Naive B cell (primary cell): ENCODE data around the gene PRKCB. TPM values are rescaled to one million over a fixed set of nuclear protein-coding genes. Genes with fewer than 3 reads are reported as not detected.
"Not testable (repeated sequence)": the region's sequence is repeated elsewhere in the genome, so short reads cannot be mapped to it uniquely, and the experiment has no call there.

Experiments used
- ATAC-seq, 2 donors: fragments of 150-1000 bp; cut with Tn5 transposase; 2 replicates each; pipeline ENCODE4 v1.10.0; 2021; ENCODE audit warnings: low read depth in 2 of 2, mild to moderate bottlenecking in 2 of 2, moderate library complexity in 2 of 2
- DNase-seq: peaks from one replicate; pipeline ENCODE4 v3.0.0; 2022
- H3K27ac Mint-ChIP-seq, 6 donors: one replicate each; pipeline ENCODE4 v1.8.0; 2020 to 2022; ENCODE audit warnings: mild to moderate bottlenecking in 6 of 6, mixed read lengths in 6 of 6, moderate library complexity in 5 of 6, inconsistent platforms in 2 of 6
- H3K27me3 Mint-ChIP-seq, 3 donors: one replicate each; pipeline ENCODE4 v1.8.0; 2021 to 2022; ENCODE audit warnings: mixed read lengths in 3 of 3, mild to moderate bottlenecking in 1 of 3
- H3K36me3 Mint-ChIP-seq, 2 donors: one replicate each; pipeline ENCODE4 v1.8.0; 2020 to 2022; ENCODE audit warnings: mixed read lengths in 2 of 2, inconsistent platforms in 1 of 2, mild to moderate bottlenecking in 1 of 2
- H3K4me1 Mint-ChIP-seq, 3 donors: one replicate each; pipeline ENCODE4 v1.8.0; 2020 to 2022; ENCODE audit warnings: mixed read lengths in 3 of 3, inconsistent platforms in 1 of 3, mild to moderate bottlenecking in 1 of 3, moderate library complexity in 1 of 3
- H3K4me3 Mint-ChIP-seq, 8 donors: one replicate each; pipeline ENCODE4 v1.8.0; 2020 to 2022; ENCODE audit warnings: mild to moderate bottlenecking in 8 of 8, mixed read lengths in 8 of 8, moderate library complexity in 8 of 8, inconsistent platforms in 2 of 8
- H3K9me3 Mint-ChIP-seq, 7 donors: one replicate each; pipeline ENCODE4 v1.8.0; 2020 to 2022; ENCODE audit warnings: mixed read lengths in 7 of 7, mild to moderate bottlenecking in 5 of 7, inconsistent platforms in 2 of 7, moderate library complexity in 1 of 7
- polyA plus RNA-seq, 6 donors: library from polyadenylated mRNA; unstranded; fragments of 300-500 nt; fragmentation: Illumina TruSeq; gene quantifications; one replicate each; pipeline ENCODE4 v1.2.3, GENCODE V29; 2021; ENCODE audit warnings: low read depth in 6 of 6

The PRKCB gene
- polyA plus RNA-seq, 6 donors from 2014 or later = 213 to 344 (median 285) TPM

DNA sequence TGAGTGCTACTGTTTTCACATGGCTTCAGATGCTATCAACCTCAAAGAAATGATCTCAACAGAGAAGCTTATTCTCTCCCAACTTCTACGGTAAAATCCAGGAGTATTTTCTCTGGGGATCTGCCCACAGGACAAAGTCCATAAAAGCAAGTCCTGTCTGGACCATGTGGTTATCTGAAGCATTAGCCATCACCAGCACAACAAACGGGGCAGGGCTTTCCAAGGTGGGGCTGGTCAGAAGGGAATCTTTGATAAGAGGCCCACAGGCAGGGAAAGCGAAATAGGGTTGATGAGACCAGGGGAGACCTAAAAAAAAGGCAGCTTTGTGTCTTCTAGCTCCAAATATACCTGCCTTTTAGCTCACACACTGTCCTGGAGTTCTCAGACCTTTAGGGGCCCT, 381.7 kb downstream of the PRKCB start:
- Mint-ChIP-seq H3K9me3 (peaks cover 0 to 7% (median 2%) of the 10 kb centered on the region in 7 donors), H3K4me3 (no peak overlapping the region), H3K27ac (peak overlapping the region in 1 of 6 donors; percentile 48), H3K36me3 (peaks cover 29 to 34% of the 10 kb centered on the region in 2 donors), H3K4me1 (peaks cover 0 to 2% (median 0%) of the 10 kb centered on the region in 3 donors), H3K27me3 (no peaks in the 10 kb centered on the region)
- ATAC-seq (no peak), DNase-seq (no peak)

DNA sequence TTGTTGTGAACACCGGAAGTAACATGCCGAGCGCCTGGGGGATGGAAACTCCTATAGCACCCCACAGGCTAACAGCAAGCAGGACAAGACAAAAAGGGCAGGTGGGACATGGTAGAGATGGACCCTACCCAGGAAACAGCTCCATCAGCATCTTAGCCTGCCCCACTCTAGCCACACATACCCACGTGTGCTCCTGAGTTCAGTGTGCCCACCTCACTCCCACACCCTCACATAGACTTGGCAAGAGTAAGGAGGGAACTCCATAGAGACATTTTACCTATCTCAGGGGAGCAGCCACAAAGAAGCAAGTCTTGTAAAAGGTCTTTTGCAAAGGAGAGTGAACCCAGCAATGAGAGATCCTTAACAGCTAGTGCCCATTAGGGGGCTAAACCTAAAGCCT, 382.5 kb downstream of the PRKCB start:
- no peaks in the 10 kb centered on the region for H3K27me3 Mint-ChIP-seq
- peaks cover 0 to 7% (median 2%) of the 10 kb centered on the region in 7 donors for H3K9me3 Mint-ChIP-seq
- H3K36me3 Mint-ChIP-seq = peaks cover 29 to 34% of the 10 kb centered on the region in 2 donors
- no peak for DNase-seq
- H3K4me3 Mint-ChIP-seq = no peak overlapping the region
- H3K4me1 Mint-ChIP-seq = peaks cover 0 to 2% (median 0%) of the 10 kb centered on the region in 3 donors
- peak overlapping the region in 3 of 6 donors; percentile 6 to 76 (median 15) for H3K27ac Mint-ChIP-seq
- no peak for ATAC-seq

DNA sequence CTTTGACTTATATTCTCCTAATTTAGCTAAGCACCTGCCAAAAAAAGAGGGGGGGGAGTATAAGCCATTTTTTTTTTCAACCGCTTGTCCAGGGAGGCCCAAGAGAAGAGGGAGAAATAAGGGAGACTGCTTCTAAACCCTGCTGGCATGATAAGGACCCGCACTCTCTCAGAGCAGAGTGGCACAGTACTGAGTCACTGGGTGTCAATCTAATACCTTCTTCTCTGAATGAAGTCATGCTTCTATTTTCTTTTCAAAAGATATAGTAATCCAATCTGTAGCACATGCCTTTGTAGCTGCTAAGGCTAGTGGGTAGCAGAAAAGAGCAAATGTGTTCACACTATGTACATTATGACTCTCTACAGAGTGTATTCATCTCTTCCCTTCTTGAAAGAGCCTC, 385.4 kb downstream of the PRKCB start:
- no peak overlapping the region for H3K4me3 Mint-ChIP-seq
- ATAC-seq (no peak), DNase-seq (no peak)
- H3K9me3 Mint-ChIP-seq = peaks cover 0 to 7% (median 5%) of the 10 kb centered on the region in 7 donors
- no peaks in the 10 kb centered on the region for H3K4me1 Mint-ChIP-seq
- peaks cover 17 to 20% of the 10 kb centered on the region in 2 donors for H3K36me3 Mint-ChIP-seq
- peak overlapping the region in 2 of 6 donors; percentile 68 to 76 for H3K27ac Mint-ChIP-seq
- no peaks in the 10 kb centered on the region for H3K27me3 Mint-ChIP-seq

GRCh38 chr16:24228514-24228913, 392.7 kb downstream of the PRKCB start:
- Mint-ChIP-seq H3K36me3 (no peaks in the 10 kb centered on the region), H3K27ac (peak overlapping the region in 1 of 6 donors; percentile 20), H3K27me3 (peaks cover 0 to 11% (median 8%) of the 10 kb centered on the region in 3 donors), H3K4me3 (no peak overlapping the region), H3K9me3 (peaks cover 0 to 5% (median 0%) of the 10 kb centered on the region in 7 donors), H3K4me1 (no peaks in the 10 kb centered on the region)
- ATAC-seq (no peak), DNase-seq (no peak)

DNA sequence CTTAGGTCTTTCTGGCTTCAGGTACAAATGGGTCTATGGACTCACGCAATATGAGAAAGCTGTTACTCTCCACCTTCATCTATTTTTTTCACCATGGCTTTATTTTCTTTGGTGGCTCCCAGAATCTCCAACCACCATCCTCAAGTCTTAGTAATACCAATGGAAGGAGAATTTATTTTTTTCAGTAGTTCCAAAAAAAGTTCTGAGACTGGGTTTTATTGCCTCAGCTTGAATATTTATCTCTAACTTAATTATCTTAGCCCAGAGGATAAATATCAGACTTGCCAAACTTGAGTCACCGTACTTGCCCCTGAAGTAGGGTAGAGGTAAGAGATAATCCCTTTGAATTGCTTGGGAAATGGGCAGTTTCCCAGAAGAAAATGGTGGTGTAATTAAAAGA, 397.2 kb downstream of the PRKCB start:
- peaks cover 0 to 9% (median 7%) of the 10 kb centered on the region in 7 donors for H3K9me3 Mint-ChIP-seq
- H3K36me3 Mint-ChIP-seq = peaks cover 0 to 8% of the 10 kb centered on the region in 2 donors
- H3K27ac Mint-ChIP-seq = no peak overlapping the region
- no peaks in the 10 kb centered on the region for H3K4me1 Mint-ChIP-seq
- H3K4me3 Mint-ChIP-seq = no peak overlapping the region
- no peak for DNase-seq
- peaks cover 13 to 26% (median 21%) of the 10 kb centered on the region in 3 donors for H3K27me3 Mint-ChIP-seq
- no peak for ATAC-seq

- H3K27ac Mint-ChIP-seq = no peak overlapping the region
- H3K4me3 Mint-ChIP-seq = no peak overlapping the region
- ATAC-seq (no peak), DNase-seq (no peak)
- H3K9me3 Mint-ChIP-seq = peaks cover 12 to 26% (median 22%) of the 10 kb centered on the region in 7 donors
- peaks cover 13 to 26% (median 21%) of the 10 kb centered on the region in 3 donors for H3K27me3 Mint-ChIP-seq
- peaks cover 8 to 17% of the 10 kb centered on the region in 2 donors for H3K36me3 Mint-ChIP-seq
- no peaks in the 10 kb centered on the region for H3K4me1 Mint-ChIP-seq
These were observed 399.0 kb downstream of the PRKCB start for GRCh38 chr16:24234737-24235136.

- Mint-ChIP-seq H3K27ac (no peak overlapping the region), H3K27me3 (peaks cover 13 to 26% (median 21%) of the 10 kb centered on the region in 3 donors), H3K36me3 (peaks cover 8 to 17% of the 10 kb centered on the region in 2 donors), H3K9me3 (peaks cover 12 to 28% (median 24%) of the 10 kb centered on the region in 7 donors), H3K4me1 (no peaks in the 10 kb centered on the region), H3K4me3 (no peak overlapping the region)
- no peak for DNase-seq
- ATAC-seq = no peak
These were observed 400.0 kb downstream of the PRKCB start for GRCh38 chr16:24235806-24236205.

DNA sequence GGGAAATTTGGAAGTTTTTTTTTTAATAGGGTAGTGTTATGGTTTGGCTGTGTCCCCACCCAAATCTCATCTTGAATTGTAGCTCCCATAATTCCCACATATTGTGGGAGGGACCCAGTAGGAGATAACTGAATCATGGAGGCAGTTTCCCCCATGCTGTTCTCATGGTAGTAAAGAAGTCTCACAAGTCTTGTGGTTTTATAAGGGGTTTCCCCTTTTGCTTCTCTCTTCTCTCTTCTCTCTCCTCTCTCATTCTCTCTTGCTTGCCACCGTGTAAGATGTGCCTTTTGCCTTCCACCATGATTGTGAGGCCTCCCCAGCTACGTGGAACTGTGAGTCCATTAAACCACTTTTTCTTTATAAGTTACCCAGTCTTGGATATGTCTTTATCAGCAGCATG, 403.1 kb downstream of the PRKCB start:
- ATAC-seq, H3K4me3 Mint-ChIP-seq, H3K27ac Mint-ChIP-seq, H3K4me1 Mint-ChIP-seq, DNase-seq: not testable (repeated sequence)
- Mint-ChIP-seq H3K36me3 (peaks cover 8 to 17% of the 10 kb centered on the region in 2 donors), H3K9me3 (peaks cover 12 to 28% (median 24%) of the 10 kb centered on the region in 7 donors), H3K27me3 (peaks cover 9 to 24% (median 22%) of the 10 kb centered on the region in 3 donors)

DNA sequence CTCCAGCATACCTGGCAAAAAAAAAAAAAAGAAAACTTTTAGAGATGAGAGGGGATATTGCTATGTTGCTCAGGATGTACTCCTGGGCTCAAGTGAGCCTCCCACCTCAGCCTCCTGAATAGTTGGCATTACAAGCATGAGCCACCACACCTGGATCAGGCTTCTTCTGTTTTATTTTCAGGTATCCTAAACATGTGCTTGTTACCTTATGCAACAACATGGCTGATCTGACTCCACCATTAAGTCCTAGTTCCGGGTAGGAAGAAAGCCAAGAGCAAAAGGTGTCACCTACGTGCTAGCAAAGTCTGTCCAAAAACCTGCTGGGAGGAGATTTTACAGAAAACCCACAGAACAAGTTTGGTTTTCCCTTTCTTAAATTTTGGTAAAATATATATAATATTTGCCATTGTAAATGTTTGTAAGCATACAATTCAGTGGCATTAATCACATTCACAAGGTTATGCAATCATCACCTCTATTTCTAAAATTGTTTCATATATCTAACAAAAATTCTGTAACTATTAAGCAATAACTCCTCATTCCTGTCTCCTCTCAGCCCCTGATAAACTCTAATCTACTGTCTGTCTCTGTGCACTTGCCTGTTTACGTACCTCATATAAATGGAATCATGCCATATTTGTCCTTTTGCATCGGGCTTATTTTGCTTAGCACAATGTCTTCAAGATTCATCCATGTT, 411.3 kb downstream of the PRKCB start:
- Mint-ChIP-seq H3K36me3 (peaks cover 0 to 3% of the 10 kb centered on the region in 2 donors), H3K4me3 (no peak overlapping the region), H3K4me1 (peaks cover 5 to 6% (median 5%) of the 10 kb centered on the region in 3 donors), H3K27ac (no peak overlapping the region), H3K27me3 (peaks cover 24 to 42% (median 32%) of the 10 kb centered on the region in 3 donors), H3K9me3 (peaks cover 0 to 2% (median 0%) of the 10 kb centered on the region in 7 donors)
- ATAC-seq = no peak
- DNase-seq = no peak

DNA sequence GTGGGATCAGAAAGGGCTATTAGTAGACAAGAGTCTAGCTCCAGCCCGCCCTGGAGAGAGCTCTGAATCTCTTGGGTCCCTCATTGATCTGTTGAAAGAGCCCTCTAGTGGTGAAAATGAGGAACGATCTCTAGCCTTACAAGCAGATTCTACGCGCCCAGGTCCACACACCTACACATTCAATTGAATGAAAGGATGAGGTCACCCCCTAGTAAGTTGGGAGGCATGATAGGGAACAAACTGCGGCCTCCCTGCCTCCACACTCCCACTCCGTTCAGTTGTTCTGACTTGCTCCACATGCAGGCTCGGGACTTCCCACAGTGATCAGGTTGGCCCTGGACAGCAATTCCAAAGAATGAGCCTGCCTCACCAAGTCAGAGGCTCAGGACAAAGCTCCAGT, 417.4 kb downstream of the PRKCB start:
- Mint-ChIP-seq H3K9me3 (peaks cover 0 to 3% (median 0%) of the 10 kb centered on the region in 7 donors), H3K4me3 (no peak overlapping the region)
- peak; percentile 50 for DNase-seq

GRCh38 chr16:24255456-24256371, 419.9 kb downstream of the PRKCB start, which contains the start of gene CACNG3:
TSS of gene CACNG3 (plus strand) at chr16:24256335. CDS start at chr16:24256755, 420 bp downstream.
- ATAC-seq = peak; percentile 74 to 80

More for the DNA sequence above, 417.4 kb downstream of the PRKCB start:
- peaks cover 45 to 54% (median 52%) of the 10 kb centered on the region in 3 donors for H3K27me3 Mint-ChIP-seq
- peak; percentile 67 to 70 for ATAC-seq
- no peak overlapping the region for H3K27ac Mint-ChIP-seq
- peaks cover 11 to 19% (median 13%) of the 10 kb centered on the region in 3 donors for H3K4me1 Mint-ChIP-seq
- peaks cover 0 to 8% of the 10 kb centered on the region in 2 donors for H3K36me3 Mint-ChIP-seq

GRCh38 chr16:24257958-24258357, 422.2 kb downstream of the PRKCB start:
- H3K4me3 Mint-ChIP-seq = no peak overlapping the region

More at GRCh38 chr16:24255456-24256371, 419.9 kb downstream of the PRKCB start, which contains the start of gene CACNG3:
- Mint-ChIP-seq H3K36me3 (peaks cover 0 to 11% of the 10 kb centered on the region in 2 donors), H3K4me3 (peak within 1 kb of the TSS in 1 of 8 donors; percentile 53), H3K27ac (no peak within 1 kb of the TSS), H3K9me3 (peaks cover 0 to 4% (median 0%) of the 10 kb centered on the region in 7 donors), H3K27me3 (peaks cover 61 to 75% (median 73%) of the 10 kb centered on the region in 3 donors), H3K4me1 (peaks cover 10 to 18% (median 11%) of the 10 kb centered on the region in 3 donors)
- peak; percentile 40 for DNase-seq

GRCh38 chr16:24258791-24259190, 423.0 kb downstream of the PRKCB start:
- DNase-seq (no peak), ATAC-seq (no peak)
- H3K9me3 Mint-ChIP-seq = peaks cover 0 to 9% (median 0%) of the 10 kb centered on the region in 7 donors
- peaks cover 0 to 15% of the 10 kb centered on the region in 2 donors for H3K36me3 Mint-ChIP-seq
- peaks cover 73 to 88% (median 82%) of the 10 kb centered on the region in 3 donors for H3K27me3 Mint-ChIP-seq
- no peak overlapping the region for H3K4me3 Mint-ChIP-seq
- peaks cover 0 to 6% (median 5%) of the 10 kb centered on the region in 3 donors for H3K4me1 Mint-ChIP-seq
- no peak overlapping the region for H3K27ac Mint-ChIP-seq

More at GRCh38 chr16:24257958-24258357, 422.2 kb downstream of the PRKCB start:
- no peak for DNase-seq
- ATAC-seq = no peak
- Mint-ChIP-seq H3K27me3 (peaks cover 77 to 91% (median 86%) of the 10 kb centered on the region in 3 donors), H3K36me3 (peaks cover 0 to 15% of the 10 kb centered on the region in 2 donors), H3K4me1 (peaks cover 6 to 12% (median 6%) of the 10 kb centered on the region in 3 donors), H3K9me3 (peaks cover 0 to 9% (median 0%) of the 10 kb centered on the region in 7 donors), H3K27ac (no peak overlapping the region)
